Transverse colon (tissue), 4 donors: Measurements from ENCODE around the gene HDGFL3.

Experiments
- EP300 ChIP-seq: sonication (generic); formaldehyde crosslinking; IDR thresholded peaks from one replicate; pipeline ENCODE4 v1.6.1; 2017; ENCODE audit warnings: antibody characterized with exemption, low read depth
- POLR2A ChIP-seq: fragments of 450-650 bp; IDR thresholded peaks from one replicate; pipeline ENCODE4 v1.6.1; 2016; ENCODE audit warnings: antibody characterized with exemption, mild to moderate bottlenecking, moderate library complexity
- POLR2AphosphoS5 ChIP-seq, 3 donors: sonication (generic); formaldehyde crosslinking; IDR thresholded peaks; one replicate each; pipeline ENCODE4 v1.6.1; 2016; ENCODE audit warnings: antibody characterized with exemption in 3 of 3
- TF ChIP-seq, protein P1 (sequence below), 5 experiments: fragments of 200-600 bp in 3 of 5; fragments of 450-650 bp in 2 of 5; sonication (generic) in 3 of 5; IDR thresholded peaks; 1 replicate in 2 of 5; 2 replicates in 3 of 5; pipeline ENCODE4 v1.5.1; 2016 to 2017; ENCODE audit warnings: antibody characterized with exemption in 5 of 5, inconsistent platforms in 3 of 5, mild to moderate bottlenecking in 2 of 5, moderate library complexity in 1 of 5

DNA sequence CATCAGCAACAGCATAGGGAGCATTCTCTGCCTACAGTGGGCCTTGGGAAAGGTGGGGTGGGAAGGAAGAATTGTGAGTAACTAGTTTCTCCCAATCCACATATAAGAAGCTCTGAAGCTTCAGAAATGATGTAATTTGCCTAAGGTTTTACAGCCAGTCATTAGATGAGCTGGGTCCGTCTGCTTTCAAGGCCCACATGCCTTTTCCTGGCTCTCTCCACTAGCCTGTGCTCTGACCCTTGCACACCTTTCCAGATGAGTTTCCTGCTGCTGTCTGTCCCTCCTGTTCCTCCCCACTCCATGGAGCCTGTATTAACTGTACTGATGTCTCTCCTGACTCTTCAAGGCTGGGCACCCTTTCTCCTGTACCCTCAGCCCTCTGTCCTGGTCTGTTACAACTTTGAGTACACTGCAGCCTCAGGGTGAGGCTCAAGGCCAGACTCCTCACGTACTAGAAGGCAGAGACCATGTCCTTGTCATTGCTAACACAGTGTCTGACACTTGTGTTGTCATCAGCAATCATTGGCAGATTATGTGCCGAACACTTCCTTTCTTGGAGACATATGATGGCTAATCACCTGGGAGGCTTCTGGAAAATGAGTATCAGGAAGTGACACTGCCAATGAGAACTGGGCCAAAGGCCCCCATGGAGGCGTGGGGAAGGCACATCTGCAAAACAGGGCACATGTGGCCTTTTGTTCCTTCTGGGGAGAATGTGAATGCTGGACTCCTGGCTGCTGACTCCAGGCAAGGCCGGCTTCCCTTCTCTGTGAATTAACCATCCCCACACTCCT lies 93.5 kb downstream of the HDGFL3 start:
- TF ChIP-seq, protein P1, sequence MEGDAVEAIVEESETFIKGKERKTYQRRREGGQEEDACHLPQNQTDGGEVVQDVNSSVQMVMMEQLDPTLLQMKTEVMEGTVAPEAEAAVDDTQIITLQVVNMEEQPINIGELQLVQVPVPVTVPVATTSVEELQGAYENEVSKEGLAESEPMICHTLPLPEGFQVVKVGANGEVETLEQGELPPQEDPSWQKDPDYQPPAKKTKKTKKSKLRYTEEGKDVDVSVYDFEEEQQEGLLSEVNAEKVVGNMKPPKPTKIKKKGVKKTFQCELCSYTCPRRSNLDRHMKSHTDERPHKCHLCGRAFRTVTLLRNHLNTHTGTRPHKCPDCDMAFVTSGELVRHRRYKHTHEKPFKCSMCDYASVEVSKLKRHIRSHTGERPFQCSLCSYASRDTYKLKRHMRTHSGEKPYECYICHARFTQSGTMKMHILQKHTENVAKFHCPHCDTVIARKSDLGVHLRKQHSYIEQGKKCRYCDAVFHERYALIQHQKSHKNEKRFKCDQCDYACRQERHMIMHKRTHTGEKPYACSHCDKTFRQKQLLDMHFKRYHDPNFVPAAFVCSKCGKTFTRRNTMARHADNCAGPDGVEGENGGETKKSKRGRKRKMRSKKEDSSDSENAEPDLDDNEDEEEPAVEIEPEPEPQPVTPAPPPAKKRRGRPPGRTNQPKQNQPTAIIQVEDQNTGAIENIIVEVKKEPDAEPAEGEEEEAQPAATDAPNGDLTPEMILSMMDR (IDR thresholded peaks at IDR 0.05): no peak
- TF ChIP-seq EP300: no peak
- no peak for TF ChIP-seq POLR2AphosphoS5 (IDR thresholded peaks at IDR 0.05)
- TF ChIP-seq POLR2A: no peak
